ENCODE data around the gene GNG12.
"Not testable (repeated sequence)": the region's sequence is repeated elsewhere in the genome, so short reads cannot be mapped to it uniquely, and the experiment has no call there.

The GNG12 gene

DNA sequence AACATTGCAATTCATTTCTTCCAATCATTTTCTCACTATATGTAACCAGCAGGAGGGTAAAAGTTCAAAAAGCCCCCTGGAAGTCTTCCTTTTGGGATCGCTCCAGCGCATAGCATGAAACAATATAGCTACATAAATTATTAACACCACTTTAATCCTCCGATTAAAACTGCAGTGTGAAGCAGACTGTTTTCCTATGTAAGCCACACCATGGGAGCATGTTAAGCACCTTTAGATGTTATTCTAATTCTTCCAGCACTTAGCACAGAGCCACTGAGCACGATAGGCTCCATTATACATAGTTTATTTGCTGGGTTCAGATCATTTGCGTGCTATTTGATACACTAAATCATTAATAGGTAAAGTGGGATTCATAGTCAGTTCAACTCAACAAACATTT, 166.6 kb downstream of the GNG12 start:
- no peak for ATAC-seq
- TF ChIP-seq TCF4 (CRISPR knock-in tag; IDR thresholded peaks at IDR 0.05; ENCODE audit: borderline replicate concordance) (no peak), BACH2 (CRISPR knock-in tag; IDR thresholded peaks at IDR 0.05; ENCODE audit: borderline replicate concordance) (no peak), ZC3H10 (CRISPR knock-in tag; IDR thresholded peaks at IDR 0.05) (no peak), SNAI2 (CRISPR knock-in tag; IDR thresholded peaks at IDR 0.05) (no peak), ZNF8 (CRISPR knock-in tag; IDR thresholded peaks at IDR 0.05) (no peak), ZFP3 (CRISPR knock-in tag; IDR thresholded peaks at IDR 0.05) (no peak), ZNF565 (CRISPR knock-in tag; conservative IDR thresholded peaks at IDR 0.05; ENCODE audit: low read depth) (no peak)
- TF ChIP-seq, protein P1, sequence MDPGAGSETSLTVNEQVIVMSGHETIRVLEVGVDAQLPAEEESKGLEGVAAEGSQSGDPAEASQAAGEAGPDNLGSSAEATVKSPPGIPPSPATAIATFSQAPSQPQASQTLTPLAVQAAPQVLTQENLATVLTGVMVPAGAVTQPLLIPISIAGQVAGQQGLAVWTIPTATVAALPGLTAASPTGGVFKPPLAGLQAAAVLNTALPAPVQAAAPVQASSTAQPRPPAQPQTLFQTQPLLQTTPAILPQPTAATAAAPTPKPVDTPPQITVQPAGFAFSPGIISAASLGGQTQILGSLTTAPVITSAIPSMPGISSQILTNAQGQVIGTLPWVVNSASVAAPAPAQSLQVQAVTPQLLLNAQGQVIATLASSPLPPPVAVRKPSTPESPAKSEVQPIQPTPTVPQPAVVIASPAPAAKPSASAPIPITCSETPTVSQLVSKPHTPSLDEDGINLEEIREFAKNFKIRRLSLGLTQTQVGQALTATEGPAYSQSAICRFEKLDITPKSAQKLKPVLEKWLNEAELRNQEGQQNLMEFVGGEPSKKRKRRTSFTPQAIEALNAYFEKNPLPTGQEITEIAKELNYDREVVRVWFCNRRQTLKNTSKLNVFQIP (CRISPR knock-in tag; IDR thresholded peaks at IDR 0.05; ENCODE audit: borderline replicate concordance, low read depth), result no peak

DNA sequence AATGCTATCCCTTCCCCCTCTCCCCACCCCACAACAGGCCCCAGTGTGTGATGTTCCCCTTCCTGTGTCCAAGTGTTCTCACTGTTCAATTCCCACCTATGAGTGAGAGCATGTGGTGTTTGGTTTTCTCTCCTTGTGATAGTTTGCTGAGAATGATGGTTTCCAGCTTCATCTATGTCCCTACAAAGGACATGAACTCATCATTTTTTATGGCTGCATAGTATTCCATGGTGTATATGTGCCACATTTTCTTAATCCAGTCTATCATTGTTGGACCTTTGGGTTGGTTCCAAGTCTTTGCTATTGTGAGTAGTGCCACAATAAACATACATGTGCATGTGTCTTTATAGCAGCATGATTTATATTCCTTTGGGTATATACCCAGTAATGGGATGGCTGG, 168.0 kb downstream of the GNG12 start:
- ATAC-seq, result not testable (repeated sequence)

DNA sequence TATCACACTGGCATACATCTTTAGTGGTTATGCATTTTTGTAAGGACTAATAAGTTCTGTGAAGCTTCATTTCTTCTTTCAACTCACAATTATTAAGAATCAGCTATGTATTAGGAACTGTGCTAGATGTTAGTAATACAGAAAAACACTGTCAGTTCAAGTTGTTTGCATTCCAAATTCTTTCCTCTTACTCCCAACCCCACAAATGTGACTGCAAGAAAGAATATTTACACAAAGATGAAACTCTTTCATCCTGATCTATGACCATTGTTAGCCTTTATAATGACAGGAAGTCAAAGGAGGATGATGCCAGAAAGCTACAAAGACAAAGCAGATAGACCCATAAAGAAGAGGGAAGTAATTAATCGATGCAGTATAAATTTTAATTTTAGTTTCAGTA, 169.2 kb downstream of the GNG12 start:
- no peak for TF ChIP-seq GLIS3 (CRISPR knock-in tag; IDR thresholded peaks at IDR 0.05)
- TF ChIP-seq, protein P2, sequence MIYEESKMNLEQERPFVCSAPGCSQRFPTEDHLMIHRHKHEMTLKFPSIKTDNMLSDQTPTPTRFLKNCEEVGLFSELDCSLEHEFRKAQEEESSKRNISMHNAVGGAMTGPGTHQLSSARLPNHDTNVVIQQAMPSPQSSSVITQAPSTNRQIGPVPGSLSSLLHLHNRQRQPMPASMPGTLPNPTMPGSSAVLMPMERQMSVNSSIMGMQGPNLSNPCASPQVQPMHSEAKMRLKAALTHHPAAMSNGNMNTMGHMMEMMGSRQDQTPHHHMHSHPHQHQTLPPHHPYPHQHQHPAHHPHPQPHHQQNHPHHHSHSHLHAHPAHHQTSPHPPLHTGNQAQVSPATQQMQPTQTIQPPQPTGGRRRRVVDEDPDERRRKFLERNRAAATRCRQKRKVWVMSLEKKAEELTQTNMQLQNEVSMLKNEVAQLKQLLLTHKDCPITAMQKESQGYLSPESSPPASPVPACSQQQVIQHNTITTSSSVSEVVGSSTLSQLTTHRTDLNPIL (CRISPR knock-in tag; IDR thresholded peaks at IDR 0.05; ENCODE audit: low read depth), result no peak
- TF ChIP-seq CSDC2 (CRISPR knock-in tag; IDR thresholded peaks at IDR 0.05), result no peak
- TF ChIP-seq, protein P1 (CRISPR knock-in tag; IDR thresholded peaks at IDR 0.05; ENCODE audit: borderline replicate concordance, low read depth), result no peak
- no peak for TF ChIP-seq ZFP3 (CRISPR knock-in tag; IDR thresholded peaks at IDR 0.05)
- TF ChIP-seq, protein P3, sequence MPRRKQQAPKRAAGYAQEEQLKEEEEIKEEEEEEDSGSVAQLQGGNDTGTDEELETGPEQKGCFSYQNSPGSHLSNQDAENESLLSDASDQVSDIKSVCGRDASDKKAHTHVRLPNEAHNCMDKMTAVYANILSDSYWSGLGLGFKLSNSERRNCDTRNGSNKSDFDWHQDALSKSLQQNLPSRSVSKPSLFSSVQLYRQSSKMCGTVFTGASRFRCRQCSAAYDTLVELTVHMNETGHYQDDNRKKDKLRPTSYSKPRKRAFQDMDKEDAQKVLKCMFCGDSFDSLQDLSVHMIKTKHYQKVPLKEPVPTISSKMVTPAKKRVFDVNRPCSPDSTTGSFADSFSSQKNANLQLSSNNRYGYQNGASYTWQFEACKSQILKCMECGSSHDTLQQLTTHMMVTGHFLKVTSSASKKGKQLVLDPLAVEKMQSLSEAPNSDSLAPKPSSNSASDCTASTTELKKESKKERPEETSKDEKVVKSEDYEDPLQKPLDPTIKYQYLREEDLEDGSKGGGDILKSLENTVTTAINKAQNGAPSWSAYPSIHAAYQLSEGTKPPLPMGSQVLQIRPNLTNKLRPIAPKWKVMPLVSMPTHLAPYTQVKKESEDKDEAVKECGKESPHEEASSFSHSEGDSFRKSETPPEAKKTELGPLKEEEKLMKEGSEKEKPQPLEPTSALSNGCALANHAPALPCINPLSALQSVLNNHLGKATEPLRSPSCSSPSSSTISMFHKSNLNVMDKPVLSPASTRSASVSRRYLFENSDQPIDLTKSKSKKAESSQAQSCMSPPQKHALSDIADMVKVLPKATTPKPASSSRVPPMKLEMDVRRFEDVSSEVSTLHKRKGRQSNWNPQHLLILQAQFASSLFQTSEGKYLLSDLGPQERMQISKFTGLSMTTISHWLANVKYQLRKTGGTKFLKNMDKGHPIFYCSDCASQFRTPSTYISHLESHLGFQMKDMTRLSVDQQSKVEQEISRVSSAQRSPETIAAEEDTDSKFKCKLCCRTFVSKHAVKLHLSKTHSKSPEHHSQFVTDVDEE (CRISPR knock-in tag; IDR thresholded peaks at IDR 0.05), result no peak
- no peak for TF ChIP-seq TOX (CRISPR knock-in tag; IDR thresholded peaks at IDR 0.05; ENCODE audit: borderline replicate concordance)
- TF ChIP-seq ESRRG (CRISPR knock-in tag; IDR thresholded peaks at IDR 0.05), result no peak
- no peak for TF ChIP-seq SNAI2 (CRISPR knock-in tag; IDR thresholded peaks at IDR 0.05)
- TF ChIP-seq, protein P4, sequence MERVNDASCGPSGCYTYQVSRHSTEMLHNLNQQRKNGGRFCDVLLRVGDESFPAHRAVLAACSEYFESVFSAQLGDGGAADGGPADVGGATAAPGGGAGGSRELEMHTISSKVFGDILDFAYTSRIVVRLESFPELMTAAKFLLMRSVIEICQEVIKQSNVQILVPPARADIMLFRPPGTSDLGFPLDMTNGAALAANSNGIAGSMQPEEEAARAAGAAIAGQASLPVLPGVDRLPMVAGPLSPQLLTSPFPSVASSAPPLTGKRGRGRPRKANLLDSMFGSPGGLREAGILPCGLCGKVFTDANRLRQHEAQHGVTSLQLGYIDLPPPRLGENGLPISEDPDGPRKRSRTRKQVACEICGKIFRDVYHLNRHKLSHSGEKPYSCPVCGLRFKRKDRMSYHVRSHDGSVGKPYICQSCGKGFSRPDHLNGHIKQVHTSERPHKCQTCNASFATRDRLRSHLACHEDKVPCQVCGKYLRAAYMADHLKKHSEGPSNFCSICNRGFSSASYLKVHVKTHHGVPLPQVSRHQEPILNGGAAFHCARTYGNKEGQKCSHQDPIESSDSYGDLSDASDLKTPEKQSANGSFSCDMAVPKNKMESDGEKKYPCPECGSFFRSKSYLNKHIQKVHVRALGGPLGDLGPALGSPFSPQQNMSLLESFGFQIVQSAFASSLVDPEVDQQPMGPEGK (CRISPR knock-in tag; IDR thresholded peaks at IDR 0.05; ENCODE audit: borderline replicate concordance), result no peak
- TF ChIP-seq OSR1 (CRISPR knock-in tag; IDR thresholded peaks at IDR 0.05), result no peak
- TF ChIP-seq, protein P5, sequence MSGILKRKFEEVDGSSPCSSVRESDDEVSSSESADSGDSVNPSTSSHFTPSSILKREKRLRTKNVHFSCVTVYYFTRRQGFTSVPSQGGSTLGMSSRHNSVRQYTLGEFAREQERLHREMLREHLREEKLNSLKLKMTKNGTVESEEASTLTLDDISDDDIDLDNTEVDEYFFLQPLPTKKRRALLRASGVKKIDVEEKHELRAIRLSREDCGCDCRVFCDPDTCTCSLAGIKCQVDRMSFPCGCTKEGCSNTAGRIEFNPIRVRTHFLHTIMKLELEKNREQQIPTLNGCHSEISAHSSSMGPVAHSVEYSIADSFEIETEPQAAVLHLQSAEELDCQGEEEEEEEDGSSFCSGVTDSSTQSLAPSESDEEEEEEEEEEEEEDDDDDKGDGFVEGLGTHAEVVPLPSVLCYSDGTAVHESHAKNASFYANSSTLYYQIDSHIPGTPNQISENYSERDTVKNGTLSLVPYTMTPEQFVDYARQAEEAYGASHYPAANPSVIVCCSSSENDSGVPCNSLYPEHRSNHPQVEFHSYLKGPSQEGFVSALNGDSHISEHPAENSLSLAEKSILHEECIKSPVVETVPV (CRISPR knock-in tag; IDR thresholded peaks at IDR 0.05), result no peak
- no peak for TF ChIP-seq ZFP30 (CRISPR knock-in tag; IDR thresholded peaks at IDR 0.05)
- TF ChIP-seq ZC3H10 (CRISPR knock-in tag; IDR thresholded peaks at IDR 0.05), result no peak
- no peak for TF ChIP-seq PPARA (CRISPR knock-in tag; IDR thresholded peaks at IDR 0.05; ENCODE audit: borderline replicate concordance)
- TF ChIP-seq ZNF8 (CRISPR knock-in tag; IDR thresholded peaks at IDR 0.05), result no peak
- no peak for TF ChIP-seq ISL1 (CRISPR knock-in tag; IDR thresholded peaks at IDR 0.05)
- ATAC-seq, result no peak
